Measurements from ENCODE around the gene ARMCX1. TPM values are rescaled to one million over a fixed set of nuclear protein-coding genes. Genes with fewer than 3 reads are reported as not detected.
A peak's percentile ranks its signal among the peaks of the same experiment; 100 is the strongest.
"Not testable (repeated sequence)": the region's sequence is repeated elsewhere in the genome, so short reads cannot be mapped to it uniquely, and the experiment has no call there.

ARMCX1 gene
- total RNA-seq, 2 donors from 2014 or later: 22.4 to 28.5 TPM

DNA sequence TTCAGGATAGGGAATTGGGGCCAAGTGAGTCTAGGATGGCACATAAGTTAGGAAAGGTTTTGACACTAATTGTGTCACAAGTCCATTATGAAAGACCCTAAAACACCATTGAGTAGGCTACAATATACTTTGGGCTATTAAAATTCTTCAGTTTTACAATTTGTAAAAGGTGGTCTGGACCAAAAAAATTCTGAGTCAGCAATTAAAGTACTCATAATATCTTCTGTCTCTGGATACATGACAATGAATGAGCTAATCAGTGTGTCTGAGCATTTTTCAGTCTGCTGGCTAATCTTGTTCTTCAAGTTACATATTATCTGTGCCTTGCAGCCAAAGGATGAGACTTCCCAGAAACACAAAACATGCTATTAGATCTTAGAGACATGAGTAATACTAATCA lies 14.3 kb downstream of the ARMCX1 start:
- DNase-seq: no peak
- Mint-ChIP-seq H3K4me1 (no peaks in the 10 kb centered on the region), H3K27ac (no peak overlapping the region), H3K9me3 (peaks cover 55% of the 10 kb centered on the region), H3K27me3 (ENCODE audit: insufficient read depth) (no peaks in the 10 kb centered on the region), H3K4me3 (no peak overlapping the region), H3K36me3 (ENCODE audit: low read depth) (no peaks in the 10 kb centered on the region)
- no peaks in the 10 kb centered on the region for H3K36me3 ChIP-seq (ENCODE audit: control insufficient read depth, insufficient read depth, low read length)
- no peak overlapping the region for H3K9ac ChIP-seq (ENCODE audit: extremely low read depth, low read length, poor library complexity, severe bottlenecking)
- TF ChIP-seq, protein P1, sequence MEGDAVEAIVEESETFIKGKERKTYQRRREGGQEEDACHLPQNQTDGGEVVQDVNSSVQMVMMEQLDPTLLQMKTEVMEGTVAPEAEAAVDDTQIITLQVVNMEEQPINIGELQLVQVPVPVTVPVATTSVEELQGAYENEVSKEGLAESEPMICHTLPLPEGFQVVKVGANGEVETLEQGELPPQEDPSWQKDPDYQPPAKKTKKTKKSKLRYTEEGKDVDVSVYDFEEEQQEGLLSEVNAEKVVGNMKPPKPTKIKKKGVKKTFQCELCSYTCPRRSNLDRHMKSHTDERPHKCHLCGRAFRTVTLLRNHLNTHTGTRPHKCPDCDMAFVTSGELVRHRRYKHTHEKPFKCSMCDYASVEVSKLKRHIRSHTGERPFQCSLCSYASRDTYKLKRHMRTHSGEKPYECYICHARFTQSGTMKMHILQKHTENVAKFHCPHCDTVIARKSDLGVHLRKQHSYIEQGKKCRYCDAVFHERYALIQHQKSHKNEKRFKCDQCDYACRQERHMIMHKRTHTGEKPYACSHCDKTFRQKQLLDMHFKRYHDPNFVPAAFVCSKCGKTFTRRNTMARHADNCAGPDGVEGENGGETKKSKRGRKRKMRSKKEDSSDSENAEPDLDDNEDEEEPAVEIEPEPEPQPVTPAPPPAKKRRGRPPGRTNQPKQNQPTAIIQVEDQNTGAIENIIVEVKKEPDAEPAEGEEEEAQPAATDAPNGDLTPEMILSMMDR (conservative IDR thresholded peaks at IDR 0.05): no peak
- no peak overlapping the region for H3K27ac ChIP-seq (ENCODE audit: low read depth, low read length)
- H3K4me1 ChIP-seq (ENCODE audit: control insufficient read depth, insufficient read depth, low read length): no peaks in the 10 kb centered on the region
- no peak overlapping the region for H3K4me3 ChIP-seq (ENCODE audit: low read length)
- H3K9me3 ChIP-seq (ENCODE audit: control insufficient read depth, low read length): no peaks in the 10 kb centered on the region
- H3K27me3 ChIP-seq (ENCODE audit: control insufficient read depth, insufficient read depth, low read length, poor library complexity, severe bottlenecking): no peaks in the 10 kb centered on the region

DNA sequence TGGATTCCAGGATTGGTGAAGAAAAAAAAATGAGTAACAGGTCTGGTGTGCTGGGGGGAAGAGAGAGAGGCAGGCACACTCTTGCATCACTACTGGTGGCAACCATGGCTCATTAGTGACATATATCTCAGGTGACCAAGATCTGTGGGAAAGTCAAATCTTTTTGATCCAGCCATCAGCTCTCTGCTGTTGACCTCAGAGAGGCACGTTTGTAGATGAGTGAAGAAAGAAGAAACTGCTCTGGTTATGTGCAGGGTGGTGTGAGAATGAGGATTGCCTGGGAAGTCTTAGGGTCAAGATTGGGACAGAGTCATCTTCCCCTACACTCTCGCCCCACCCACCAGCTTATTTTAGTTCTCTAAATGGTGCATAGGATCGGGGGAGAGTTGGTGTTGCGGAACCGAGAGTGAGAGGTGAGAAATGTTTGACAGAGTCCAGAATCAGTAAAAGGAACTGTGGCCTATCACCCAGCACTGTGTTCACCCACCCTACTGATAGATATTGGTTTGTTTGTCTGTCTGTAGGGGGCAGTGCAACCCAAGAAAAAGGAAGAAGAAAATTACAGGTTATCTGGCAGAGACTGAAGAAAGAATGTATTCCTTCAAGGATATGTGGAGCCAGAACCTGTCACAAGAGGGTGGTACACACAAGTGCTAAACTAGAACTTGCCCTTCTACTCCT lies 45.5 kb downstream of the ARMCX1 start:
- peaks cover 42% of the 10 kb centered on the region for H3K9me3 Mint-ChIP-seq
- no peak overlapping the region for H3K4me3 Mint-ChIP-seq
- Histone ChIP-seq H3K9me3 (ENCODE audit: control insufficient read depth, low read length) (no peaks in the 10 kb centered on the region), H3K4me3 (ENCODE audit: low read length) (no peak overlapping the region), H3K36me3 (ENCODE audit: control insufficient read depth, insufficient read depth, low read length) (no peaks in the 10 kb centered on the region), H3K27me3 (ENCODE audit: control insufficient read depth, insufficient read depth, low read length, poor library complexity, severe bottlenecking) (no peaks in the 10 kb centered on the region), H3K9ac (ENCODE audit: extremely low read depth, low read length, poor library complexity, severe bottlenecking) (no peak overlapping the region), H3K4me1 (ENCODE audit: control insufficient read depth, insufficient read depth, low read length) (no peaks in the 10 kb centered on the region), H3K27ac (ENCODE audit: low read depth, low read length) (no peak overlapping the region)
- H3K27me3 Mint-ChIP-seq (ENCODE audit: insufficient read depth): no peaks in the 10 kb centered on the region
- H3K27ac Mint-ChIP-seq: no peak overlapping the region
- DNase-seq: peak; percentile 54
- H3K4me1 Mint-ChIP-seq: no peaks in the 10 kb centered on the region
- TF ChIP-seq, protein P1 (conservative IDR thresholded peaks at IDR 0.05): peak; percentile 80
- H3K36me3 Mint-ChIP-seq (ENCODE audit: low read depth): no peaks in the 10 kb centered on the region
- 60% methylated on average over 2 of the region's 5 CpGs; no CpG with 5 or more reads in 1 of the 2 experiments for WGBS, 2 experiments (ENCODE audit: insufficient coverage in 1 of 2, insufficient read length in 1 of 2)

DNA sequence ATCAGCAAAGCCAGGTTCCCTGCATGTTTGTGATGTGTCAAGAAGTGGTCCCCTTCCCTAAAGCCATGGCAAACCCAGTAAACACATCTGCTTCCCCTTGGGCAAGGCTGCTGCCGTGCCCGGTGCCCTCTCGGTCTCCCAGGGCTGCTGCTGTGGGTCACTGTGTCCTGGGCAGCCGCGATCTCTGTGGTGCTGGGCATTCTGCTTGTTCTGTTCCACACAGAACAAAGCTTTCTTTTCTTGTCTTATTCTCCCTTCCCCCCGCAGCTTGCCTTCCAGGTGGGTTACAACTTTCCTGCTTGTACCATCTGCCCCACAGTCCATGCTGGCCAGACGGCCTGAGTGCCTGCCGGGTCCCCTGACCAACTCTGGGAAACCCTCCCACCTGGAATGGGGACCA lies 49.2 kb downstream of the ARMCX1 start:
- not testable (repeated sequence) for H3K36me3 Mint-ChIP-seq (ENCODE audit: low read depth); H3K4me1 ChIP-seq (ENCODE audit: control insufficient read depth, insufficient read depth, low read length); H3K36me3 ChIP-seq (ENCODE audit: control insufficient read depth, insufficient read depth, low read length); H3K27me3 Mint-ChIP-seq (ENCODE audit: insufficient read depth); DNase-seq; H3K4me3 Mint-ChIP-seq; H3K4me3 ChIP-seq (ENCODE audit: low read length); H3K27me3 ChIP-seq (ENCODE audit: control insufficient read depth, insufficient read depth, low read length, poor library complexity, severe bottlenecking); H3K27ac ChIP-seq (ENCODE audit: low read depth, low read length); H3K9ac ChIP-seq (ENCODE audit: extremely low read depth, low read length, poor library complexity, severe bottlenecking); H3K4me1 Mint-ChIP-seq; H3K9me3 ChIP-seq (ENCODE audit: control insufficient read depth, low read length); H3K27ac Mint-ChIP-seq
- peaks cover 33% of the 10 kb centered on the region for H3K9me3 Mint-ChIP-seq
- WGBS, 2 experiments (ENCODE audit: insufficient coverage in 1 of 2, insufficient read length in 1 of 2): 88% methylated on average over 4 of the region's 8 CpGs; no CpG with 5 or more reads in 1 of the 2 experiments

DNA sequence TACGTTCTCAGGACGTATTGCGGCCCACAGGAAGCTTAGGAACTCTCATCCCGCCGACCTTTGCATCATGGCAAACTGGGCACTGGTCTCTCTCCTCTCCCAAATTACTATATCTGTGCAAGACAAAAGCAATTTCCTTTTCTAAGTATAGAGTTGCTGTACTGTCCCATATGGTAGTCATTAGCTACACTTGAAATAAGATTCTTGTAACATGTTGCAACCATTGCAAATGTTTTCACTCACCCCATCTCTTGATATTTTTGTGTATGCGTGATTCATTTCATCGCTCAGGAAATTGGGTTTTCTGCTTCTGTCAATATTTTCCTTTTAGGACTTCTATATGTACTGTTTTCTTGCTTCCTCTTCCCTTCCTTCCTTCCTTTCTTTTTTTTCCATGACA lies 51.7 kb downstream of the ARMCX1 start:
- H3K36me3 ChIP-seq (ENCODE audit: control insufficient read depth, insufficient read depth, low read length): no peaks in the 10 kb centered on the region
- DNase-seq: no peak
- no peak overlapping the region for H3K9ac ChIP-seq (ENCODE audit: extremely low read depth, low read length, poor library complexity, severe bottlenecking)
- Mint-ChIP-seq H3K36me3 (ENCODE audit: low read depth) (no peaks in the 10 kb centered on the region), H3K9me3 (peaks cover 22% of the 10 kb centered on the region), H3K27ac (no peak overlapping the region), H3K4me3 (no peak overlapping the region), H3K4me1 (peaks cover 6% of the 10 kb centered on the region), H3K27me3 (ENCODE audit: insufficient read depth) (no peaks in the 10 kb centered on the region)
- WGBS, 2 experiments (ENCODE audit: insufficient coverage in 1 of 2, insufficient read length in 1 of 2): 100% methylated on average over 2 of the region's 7 CpGs; no CpG with 5 or more reads in 1 of the 2 experiments
- H3K4me3 ChIP-seq (ENCODE audit: low read length): no peak overlapping the region
- H3K27me3 ChIP-seq (ENCODE audit: control insufficient read depth, insufficient read depth, low read length, poor library complexity, severe bottlenecking): no peaks in the 10 kb centered on the region
- no peak overlapping the region for H3K27ac ChIP-seq (ENCODE audit: low read depth, low read length)
- TF ChIP-seq, protein P1 (conservative IDR thresholded peaks at IDR 0.05): no peak
- H3K4me1 ChIP-seq (ENCODE audit: control insufficient read depth, insufficient read depth, low read length): no peaks in the 10 kb centered on the region
- H3K9me3 ChIP-seq (ENCODE audit: control insufficient read depth, low read length): no peaks in the 10 kb centered on the region

Data from endodermal cell (in vitro differentiated cells).